SK-N-MC (cell line): ENCODE data around the gene MAPKAPK2.

Source experiments
- EZH2 ChIP-seq: fragments of 200-600 bp; sonication (generic); IDR thresholded peaks from one replicate; pipeline ENCODE4 v1.6.1; 2017; ENCODE audit warnings: antibody characterized with exemption
- POLR2AphosphoS5 ChIP-seq: IDR thresholded peaks from 2 replicates; pipeline ENCODE4 v1.6.1; 2012; ENCODE audit warnings: mild to moderate bottlenecking, low read depth, low read length, borderline replicate concordance

GRCh38 chr1:206636671-206637070, 48.0 kb upstream of the MAPKAPK2 start:
- no peak for TF ChIP-seq POLR2AphosphoS5
- TF ChIP-seq EZH2, result no peak
